ENCODE data around the gene ENTREP3. TPM values are rescaled to one million over a fixed set of nuclear protein-coding genes. Genes with fewer than 3 reads are reported as not detected.

ENTREP3 gene
- total RNA-seq, 2 experiments from 2014 or later, result 9.1 to 59.3 TPM

GRCh38 chr1:155250633-155251449, 4.4 kb downstream of the ENTREP3 start:
- intact Hi-C loops (cut with micrococcal nuclease; ENCODE audit: unreplicated experiment), result loop anchor here (1.0 to 2.0 kb wide), 4 partner anchors 57 to 341 kb away; partner anchors contain the start of gene FDPS
- Histone ChIP-seq H3K9me2 (ENCODE audit: insufficient read depth, low read length) (no peaks in the 10 kb centered on the region), H3K79me2 (ENCODE audit: insufficient read depth, low read depth, low read length) (no peaks in the 10 kb centered on the region), H3K4me2 (ENCODE audit: low read length) (peak overlapping the region; percentile 89), H3K4me3 (ENCODE audit: low read depth, low read length, poor library complexity, severe bottlenecking) (peak overlapping the region; percentile 65), H2AFZ (ENCODE audit: low read length) (peak overlapping the region; percentile 54; the same call in 1 of the 2 replicates), H3K9me3 (ENCODE audit: low read length) (no peaks in the 10 kb centered on the region), H3K36me3 (ENCODE audit: insufficient read depth, low read length) (peaks cover 11% of the 10 kb centered on the region; the same call in 1 of the 2 replicates), H3K27ac (ENCODE audit: low read depth, low read length, poor library complexity, severe bottlenecking) (no peak overlapping the region), H3K4me1 (ENCODE audit: insufficient read depth, low read length, poor library complexity, severe bottlenecking) (peaks cover 31% of the 10 kb centered on the region), H4K20me1 (ENCODE audit: insufficient read depth, low read length) (no peaks in the 10 kb centered on the region)
- ChIA-PET CTCF (ENCODE audit: unreplicated experiment) (interaction anchor here (0.5 to 2.0 kb wide), 13 partner anchors 9 to 354 kb away, joined by 3 to 10 read pairs (median 3); partner anchors contain the start of genes CLK2, FDPS and SCAMP3), POLR2A (interaction anchor here (1.0 to 2.4 kb wide), 2 partner anchors 57 to 253 kb away, joined by 3 to 7 read pairs; partner anchors contain the start of gene FDPS)
- peak; percentile 95 for DNase-seq (ENCODE audit: low spot score)
- no TSS peak for BruUV-seq (replicated peaks)
- TF ChIP-seq EZH2phosphoT487 (IDR thresholded peaks at IDR 0.05; ENCODE audit: borderline replicate concordance, low read depth, low read length) (no peak), CTCF (conservative IDR thresholded peaks at IDR 0.05; ENCODE audit: low read length) (peak; percentile 99)

GRCh38 chr1:155250246-155250632, 5.0 kb downstream of the ENTREP3 start:
- Histone ChIP-seq H4K20me1 (ENCODE audit: insufficient read depth, low read length) (no peaks in the 10 kb centered on the region), H3K27ac (ENCODE audit: low read depth, low read length, poor library complexity, severe bottlenecking) (no peak overlapping the region), H3K4me3 (ENCODE audit: low read depth, low read length, poor library complexity, severe bottlenecking) (peak overlapping the region; percentile 65), H3K4me1 (ENCODE audit: insufficient read depth, low read length, poor library complexity, severe bottlenecking) (peaks cover 32% of the 10 kb centered on the region), H3K9me2 (ENCODE audit: insufficient read depth, low read length) (no peaks in the 10 kb centered on the region), H3K79me2 (ENCODE audit: insufficient read depth, low read depth, low read length) (no peaks in the 10 kb centered on the region), H3K9me3 (ENCODE audit: low read length) (no peaks in the 10 kb centered on the region), H2AFZ (ENCODE audit: low read length) (peak overlapping the region; percentile 54; the same call in 1 of the 2 replicates), H3K36me3 (ENCODE audit: insufficient read depth, low read length) (peaks cover 7% of the 10 kb centered on the region; the same call in 1 of the 2 replicates), H3K4me2 (ENCODE audit: low read length) (peak overlapping the region; percentile 89)
- DNase-seq (ENCODE audit: low spot score), result no peak
- TF ChIP-seq EZH2phosphoT487 (IDR thresholded peaks at IDR 0.05; ENCODE audit: borderline replicate concordance, low read depth, low read length) (no peak), CTCF (conservative IDR thresholded peaks at IDR 0.05; ENCODE audit: low read length) (no peak)
- intact Hi-C loops (cut with micrococcal nuclease; ENCODE audit: unreplicated experiment), result loop anchor here (1.0 to 2.0 kb wide), 4 partner anchors 58 to 342 kb away; partner anchors contain the start of gene FDPS
- CTCF ChIA-PET (ENCODE audit: unreplicated experiment), result interaction anchor here (0.6 to 2.0 kb wide), 10 partner anchors 11 to 380 kb away, joined by 3 to 10 read pairs (median 3); partner anchors contain the start of genes CLK2, KCNN3 and SCAMP3
- BruUV-seq (replicated peaks), result no TSS peak
- POLR2A ChIA-PET, result interaction anchor here (1.0 to 2.4 kb wide), 2 partner anchors 58 to 254 kb away, joined by 3 to 7 read pairs; partner anchors contain the start of gene FDPS
